Measurements from ENCODE around the gene SLC8A1. TPM values are rescaled to one million over a fixed set of nuclear protein-coding genes. Genes with fewer than 3 reads are reported as not detected.

The SLC8A1 gene
- total RNA-seq, 2 donors from 2014 or later, result 0.66 to 7.8 TPM

GRCh38 chr2:40380721-40381120, 71.2 kb downstream of the SLC8A1 start:
- H3K4me3 ChIP-seq, result no peak overlapping the region
- TF ChIP-seq CTCF (IDR thresholded peaks at IDR 0.05) (no peak), POLR2A (IDR thresholded peaks at IDR 0.05) (no peak)
- intact Hi-C loops (cut with DNase I), result no loop called here
- no peaks in the 10 kb centered on the region for H3K36me3 ChIP-seq (replicated peaks in 1 of 2; ENCODE audit: insufficient read depth in 1 of 2, low read depth in 2 of 2)
- DNase-seq (no peak), ATAC-seq (no peak)
- H3K27me3 ChIP-seq, result no peaks in the 10 kb centered on the region
- no peak overlapping the region for H3K27ac ChIP-seq
- WGBS, 2 donors, result 61 to 67% methylated on average over 2 of the region's 2 CpGs
- no peaks in the 10 kb centered on the region for H3K9me3 ChIP-seq
- H3K4me1 ChIP-seq, result no peaks in the 10 kb centered on the region

GRCh38 chr2:40380041-40380440, 71.8 kb downstream of the SLC8A1 start:
- Histone ChIP-seq H3K27me3 (no peaks in the 10 kb centered on the region), H3K9me3 (no peaks in the 10 kb centered on the region), H3K4me1 (no peaks in the 10 kb centered on the region), H3K4me3 (no peak overlapping the region), H3K36me3 (replicated peaks in 1 of 2; ENCODE audit: insufficient read depth in 1 of 2, low read depth in 2 of 2) (no peaks in the 10 kb centered on the region), H3K27ac (no peak overlapping the region)
- ATAC-seq, result no peak
- TF ChIP-seq CTCF (IDR thresholded peaks at IDR 0.05), result no peak
- TF ChIP-seq POLR2A (IDR thresholded peaks at IDR 0.05), result no peak
- WGBS, 2 donors, result 54 to 72% methylated on average over 1 of the region's 1 CpG
- intact Hi-C loops (cut with DNase I), result no loop called here
- no peak for DNase-seq

GRCh38 chr2:40374543-40375240, 77.2 kb downstream of the SLC8A1 start:
- Histone ChIP-seq H3K9me3 (no peaks in the 10 kb centered on the region), H3K27ac (no peak overlapping the region), H3K36me3 (replicated peaks in 1 of 2; ENCODE audit: insufficient read depth in 1 of 2, low read depth in 2 of 2) (no peaks in the 10 kb centered on the region), H3K4me3 (no peak overlapping the region), H3K27me3 (no peaks in the 10 kb centered on the region), H3K4me1 (no peaks in the 10 kb centered on the region)
- WGBS, 2 donors, result 36 to 43% methylated on average over 2 of the region's 2 CpGs
- ATAC-seq (no peak), DNase-seq (no peak)
- intact Hi-C loops (cut with DNase I), result no loop called here
- TF ChIP-seq CTCF (IDR thresholded peaks at IDR 0.05) (no peak), POLR2A (IDR thresholded peaks at IDR 0.05) (no peak)

- Histone ChIP-seq H3K4me3 (no peak overlapping the region), H3K27ac (no peak overlapping the region), H3K9me3 (no peaks in the 10 kb centered on the region), H3K36me3 (replicated peaks in 1 of 2; ENCODE audit: insufficient read depth in 1 of 2, low read depth in 2 of 2) (no peaks in the 10 kb centered on the region), H3K27me3 (no peaks in the 10 kb centered on the region), H3K4me1 (no peaks in the 10 kb centered on the region)
- TF ChIP-seq POLR2A (IDR thresholded peaks at IDR 0.05) (no peak), CTCF (IDR thresholded peaks at IDR 0.05) (no peak)
- DNase-seq (no peak), ATAC-seq (no peak)
- WGBS, 2 donors, result 85 to 86% methylated on average over 1 of the region's 1 CpG
- intact Hi-C loops (cut with DNase I), result no loop called here
Observed at GRCh38 chr2:40373111-40373510, 78.8 kb downstream of the SLC8A1 start.
